ENCODE data around the gene SCO2.

Gene SCO2

GRCh38 chr22:50547263-50547985, 22.0 kb upstream of the SCO2 start:
- Histone ChIP-seq H3K27ac (no peak overlapping the region), H3K4me3 (ENCODE audit: low read depth, low read length) (no peak overlapping the region), H3K27me3 (replicated peaks) (peaks cover 40% of the 10 kb centered on the region), H3K36me3 (replicated peaks) (no peaks in the 10 kb centered on the region)
- no peak for DNase-seq
- in situ Hi-C loops (cut with HindIII; ENCODE audit: low pct_ligation_motif_present, low sequenced_read_pairs) = no loop called here
- no peak for TF ChIP-seq CTCF (IDR thresholded peaks at IDR 0.05; ENCODE audit: low read depth, low read length, missing control alignments)

GRCh38 chr22:50546326-50547262, 21.2 kb upstream of the SCO2 start:
- no peak for TF ChIP-seq CTCF (IDR thresholded peaks at IDR 0.05; ENCODE audit: low read depth, low read length, missing control alignments)
- peaks cover 40% of the 10 kb centered on the region for H3K27me3 ChIP-seq (replicated peaks)
- H3K36me3 ChIP-seq (replicated peaks) = no peaks in the 10 kb centered on the region
- H3K27ac ChIP-seq = no peak overlapping the region
- DNase-seq = no peak
- no peak overlapping the region for H3K4me3 ChIP-seq (ENCODE audit: low read depth, low read length)
- in situ Hi-C loops (cut with HindIII; ENCODE audit: low pct_ligation_motif_present, low sequenced_read_pairs) = no loop called here

- H3K27me3 ChIP-seq (replicated peaks) = peaks cover 40% of the 10 kb centered on the region
- H3K36me3 ChIP-seq (replicated peaks) = no peaks in the 10 kb centered on the region
- H3K4me3 ChIP-seq (ENCODE audit: low read depth, low read length) = no peak within 1 kb of the TSS
- TF ChIP-seq CTCF (IDR thresholded peaks at IDR 0.05; ENCODE audit: low read depth, low read length, missing control alignments) = peak; percentile 40
- in situ Hi-C loops (cut with HindIII; ENCODE audit: low pct_ligation_motif_present, low sequenced_read_pairs) = no loop called here
- H3K27ac ChIP-seq = no peak within 1 kb of the TSS
- no peak for DNase-seq
Measured at GRCh38 chr22:50545522-50546325, 20.3 kb upstream of the SCO2 start, which contains the start of gene KLHDC7B. TSS of gene KLHDC7B (plus strand) at chr22:50545899. CDS start at chr22:50546244, 345 bp downstream.

- Histone ChIP-seq H3K27me3 (replicated peaks) (peaks cover 33% of the 10 kb centered on the region), H3K36me3 (replicated peaks) (no peaks in the 10 kb centered on the region), H3K27ac (no peak overlapping the region), H3K4me3 (ENCODE audit: low read depth, low read length) (no peak overlapping the region)
- no peak for TF ChIP-seq CTCF (IDR thresholded peaks at IDR 0.05; ENCODE audit: low read depth, low read length, missing control alignments)
- in situ Hi-C loops (cut with HindIII; ENCODE audit: low pct_ligation_motif_present, low sequenced_read_pairs) = no loop called here
- DNase-seq = no peak
Measured at GRCh38 chr22:50544746-50545253, 19.4 kb upstream of the SCO2 start.

GRCh38 chr22:50544078-50544745, 18.8 kb upstream of the SCO2 start:
- peak; percentile 54 for DNase-seq
- TF ChIP-seq CTCF (IDR thresholded peaks at IDR 0.05; ENCODE audit: low read depth, low read length, missing control alignments) = peak; percentile 71
- Histone ChIP-seq H3K4me3 (ENCODE audit: low read depth, low read length) (peak overlapping the region; percentile 27), H3K36me3 (replicated peaks) (no peaks in the 10 kb centered on the region), H3K27me3 (replicated peaks) (peaks cover 31% of the 10 kb centered on the region), H3K27ac (no peak overlapping the region)
- in situ Hi-C loops (cut with HindIII; ENCODE audit: low pct_ligation_motif_present, low sequenced_read_pairs) = no loop called here
